ENCODE results near the gene REXO4. TPM values are rescaled to one million over a fixed set of nuclear protein-coding genes. Genes with fewer than 3 reads are reported as not detected.
A peak's percentile ranks its signal among the peaks of the same experiment; 100 is the strongest.

The REXO4 gene
- polyA plus RNA-seq, 1 donor (not counting 4 experiments of a cell fraction or from before 2014, with no cell fraction given), result 21.5 TPM

DNA sequence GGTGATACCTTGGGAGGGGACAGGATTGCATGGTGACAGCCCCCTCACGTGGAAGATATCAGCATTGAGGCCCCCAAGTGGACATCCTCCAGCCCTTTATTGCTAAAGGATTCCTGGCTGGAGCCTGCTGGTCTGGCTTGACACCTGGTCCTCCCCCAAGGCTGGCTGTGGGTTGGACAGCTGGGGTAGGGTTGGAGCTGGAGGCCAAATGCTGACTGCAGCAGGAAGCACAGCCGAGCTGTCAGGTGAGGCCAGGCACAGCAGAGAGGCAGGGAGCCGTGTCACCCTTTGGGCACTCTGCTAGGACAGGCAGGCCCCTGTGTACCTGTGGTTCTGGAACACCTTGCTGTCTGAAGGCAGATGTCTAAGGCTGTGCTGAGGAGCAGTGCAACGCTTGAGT lies 44.2 kb upstream of the REXO4 start:
- Histone ChIP-seq H3K9me1 (ENCODE audit: control insufficient read depth, extremely low read depth, insufficient read depth, low read length) (peaks cover 4% of the 10 kb centered on the region), H3K27ac (ENCODE audit: control insufficient read depth, insufficient read depth, low read length) (no peak overlapping the region), H3K36me3 (ENCODE audit: control insufficient read depth in 2 of 2, extremely low read depth in 1 of 2, insufficient read depth in 2 of 2, low read length in 2 of 2) (peaks cover 0 to 3% of the 10 kb centered on the region in 2 experiments), H3K4me1 (ENCODE audit: control insufficient read depth, extremely low read depth, insufficient read depth, low read length) (peaks cover 5% of the 10 kb centered on the region), H3K9ac (ENCODE audit: control insufficient read depth, extremely low read depth, insufficient read depth, low read length) (no peak overlapping the region), H3K9me3 (ENCODE audit: control insufficient read depth, low read depth, low read length) (no peaks in the 10 kb centered on the region), H3K4me3 (ENCODE audit: control insufficient read depth in 2 of 3, extremely low read depth in 1 of 3, insufficient read depth in 2 of 3, low read depth in 1 of 3, low read length in 3 of 3) (no peak overlapping the region), H4K20me1 (ENCODE audit: control insufficient read depth, extremely low read depth, insufficient read depth, low read length) (no peaks in the 10 kb centered on the region), H3K79me2 (ENCODE audit: control insufficient read depth, insufficient read depth, low read length) (no peaks in the 10 kb centered on the region), H3K4me2 (ENCODE audit: control insufficient read depth, extremely low read depth, insufficient read depth, low read depth, low read length) (no peak overlapping the region), H2AFZ (ENCODE audit: control insufficient read depth, low read length) (no peak overlapping the region), H3K27me3 (ENCODE audit: control insufficient read depth, extremely low read depth, insufficient read depth, low read length) (no peaks in the 10 kb centered on the region)
- TF ChIP-seq, protein P1, sequence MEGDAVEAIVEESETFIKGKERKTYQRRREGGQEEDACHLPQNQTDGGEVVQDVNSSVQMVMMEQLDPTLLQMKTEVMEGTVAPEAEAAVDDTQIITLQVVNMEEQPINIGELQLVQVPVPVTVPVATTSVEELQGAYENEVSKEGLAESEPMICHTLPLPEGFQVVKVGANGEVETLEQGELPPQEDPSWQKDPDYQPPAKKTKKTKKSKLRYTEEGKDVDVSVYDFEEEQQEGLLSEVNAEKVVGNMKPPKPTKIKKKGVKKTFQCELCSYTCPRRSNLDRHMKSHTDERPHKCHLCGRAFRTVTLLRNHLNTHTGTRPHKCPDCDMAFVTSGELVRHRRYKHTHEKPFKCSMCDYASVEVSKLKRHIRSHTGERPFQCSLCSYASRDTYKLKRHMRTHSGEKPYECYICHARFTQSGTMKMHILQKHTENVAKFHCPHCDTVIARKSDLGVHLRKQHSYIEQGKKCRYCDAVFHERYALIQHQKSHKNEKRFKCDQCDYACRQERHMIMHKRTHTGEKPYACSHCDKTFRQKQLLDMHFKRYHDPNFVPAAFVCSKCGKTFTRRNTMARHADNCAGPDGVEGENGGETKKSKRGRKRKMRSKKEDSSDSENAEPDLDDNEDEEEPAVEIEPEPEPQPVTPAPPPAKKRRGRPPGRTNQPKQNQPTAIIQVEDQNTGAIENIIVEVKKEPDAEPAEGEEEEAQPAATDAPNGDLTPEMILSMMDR (optimal IDR thresholded peaks at IDR 0.05 in 1 of 3, IDR thresholded peaks at IDR 0.05 in 1 of 3, conservative IDR thresholded peaks at IDR 0.05 in 1 of 3; ENCODE audit: extremely low read depth in 1 of 3, insufficient read depth in 2 of 3, low read length in 3 of 3), result no peak
- no peak for TF ChIP-seq EZH2 (IDR thresholded peaks at IDR 0.05; ENCODE audit: low read length)
- FAIRE-seq (no peak), DNase-seq (ENCODE audit: low read depth, low spot score) (no peak)
- dilution Hi-C loops (cut with MboI; ENCODE audit: extremely low pct_ligation_motif_present, low sequenced_read_pairs), result no loop called here

DNA sequence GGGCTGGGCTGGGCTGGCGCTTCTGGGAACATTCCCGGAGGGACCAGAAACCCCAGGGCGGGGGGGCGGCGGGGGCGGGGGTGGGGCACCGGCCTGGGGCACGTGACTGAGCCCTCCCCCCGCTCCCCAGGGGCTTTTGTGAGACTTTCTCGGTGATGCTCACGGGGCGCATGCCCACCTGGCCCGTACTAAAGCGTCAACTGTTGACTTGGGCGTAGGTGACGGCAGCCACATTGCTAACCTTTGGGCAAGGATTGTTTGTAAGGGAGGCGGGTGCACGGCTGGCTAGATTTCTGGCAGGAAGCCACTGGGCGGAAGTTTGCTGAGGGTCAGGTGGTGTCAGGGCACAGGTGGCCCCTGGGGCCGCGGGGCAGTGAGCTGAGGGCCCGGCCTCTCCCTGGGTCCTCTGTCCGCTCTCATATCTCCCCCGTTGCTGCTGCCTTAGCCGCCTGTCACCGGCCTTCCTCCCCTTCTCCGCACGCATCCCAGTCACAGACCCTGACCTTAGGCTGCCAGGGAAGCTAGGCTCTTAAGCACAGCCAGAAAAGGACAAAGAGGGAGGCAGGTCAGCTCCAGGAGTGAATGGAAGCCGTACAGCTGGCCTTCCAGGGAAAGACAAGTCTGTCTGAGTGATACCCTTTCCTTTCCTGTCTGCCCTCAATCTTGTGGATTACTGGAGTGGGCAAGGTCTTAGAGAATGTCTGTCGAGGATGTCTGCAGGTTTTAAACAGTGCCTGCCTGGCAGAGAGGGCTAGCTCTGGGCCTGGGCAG lies 42.8 kb upstream of the REXO4 start:
- TF ChIP-seq EZH2 (IDR thresholded peaks at IDR 0.05; ENCODE audit: low read length), result no peak
- TF ChIP-seq, protein P1 (optimal IDR thresholded peaks at IDR 0.05 in 1 of 3, IDR thresholded peaks at IDR 0.05 in 1 of 3, conservative IDR thresholded peaks at IDR 0.05 in 1 of 3; ENCODE audit: extremely low read depth in 1 of 3, insufficient read depth in 2 of 3, low read length in 3 of 3), result no peak
- Histone ChIP-seq H3K4me2 (ENCODE audit: control insufficient read depth, extremely low read depth, insufficient read depth, low read depth, low read length) (peak overlapping the region; percentile 70), H2AFZ (ENCODE audit: control insufficient read depth, low read length) (no peak overlapping the region), H3K4me3 (ENCODE audit: control insufficient read depth in 2 of 3, extremely low read depth in 1 of 3, insufficient read depth in 2 of 3, low read depth in 1 of 3, low read length in 3 of 3) (peak overlapping the region; percentile 69 to 89 (median 72)), H3K4me1 (ENCODE audit: control insufficient read depth, extremely low read depth, insufficient read depth, low read length) (peaks cover 5% of the 10 kb centered on the region), H3K9me3 (ENCODE audit: control insufficient read depth, low read depth, low read length) (no peaks in the 10 kb centered on the region), H3K79me2 (ENCODE audit: control insufficient read depth, insufficient read depth, low read length) (no peaks in the 10 kb centered on the region), H3K27ac (ENCODE audit: control insufficient read depth, insufficient read depth, low read length) (no peak overlapping the region), H4K20me1 (ENCODE audit: control insufficient read depth, extremely low read depth, insufficient read depth, low read length) (no peaks in the 10 kb centered on the region), H3K9me1 (ENCODE audit: control insufficient read depth, extremely low read depth, insufficient read depth, low read length) (peaks cover 4% of the 10 kb centered on the region), H3K27me3 (ENCODE audit: control insufficient read depth, extremely low read depth, insufficient read depth, low read length) (peaks cover 5% of the 10 kb centered on the region), H3K9ac (ENCODE audit: control insufficient read depth, extremely low read depth, insufficient read depth, low read length) (peak overlapping the region; percentile 82), H3K36me3 (ENCODE audit: control insufficient read depth in 2 of 2, extremely low read depth in 1 of 2, insufficient read depth in 2 of 2, low read length in 2 of 2) (peaks cover 0 to 3% of the 10 kb centered on the region in 2 experiments)
- dilution Hi-C loops (cut with MboI; ENCODE audit: extremely low pct_ligation_motif_present, low sequenced_read_pairs), result no loop called here
- FAIRE-seq (no peak), DNase-seq (ENCODE audit: low read depth, low spot score) (no peak)
